IPS-18a (cell line): Measurements from ENCODE around the gene RBAK.
"Not testable (repeated sequence)": the region's sequence is repeated elsewhere in the genome, so short reads cannot be mapped to it uniquely, and the experiment has no call there.

ENCODE experiments used
- H3K27ac ChIP-seq: one replicate; pipeline ENCODE4 v1.5.1; 2013; ENCODE audit warnings: low read length
- H3K27me3 ChIP-seq: one replicate; pipeline ENCODE4 v1.6.1; 2013; ENCODE audit warnings: mild to moderate bottlenecking, low read length; ENCODE audit not compliant: control insufficient read depth, insufficient read depth
- H3K36me3 ChIP-seq: one replicate; pipeline ENCODE4 v1.6.1; 2013; ENCODE audit warnings: low read depth, low read length; ENCODE audit not compliant: control insufficient read depth
- H3K4me1 ChIP-seq: one replicate; pipeline ENCODE4 v1.6.1; 2013; ENCODE audit warnings: low read depth, low read length; ENCODE audit not compliant: control insufficient read depth
- H3K4me3 ChIP-seq: one replicate; pipeline ENCODE4 v1.5.1; 2013; ENCODE audit warnings: low read length
- H3K9ac ChIP-seq: one replicate; pipeline ENCODE4 v1.6.1; 2013; ENCODE audit warnings: mild to moderate bottlenecking, low read length, moderate library complexity
- H3K9me3 ChIP-seq: one replicate; pipeline ENCODE4 v1.6.1; 2013; ENCODE audit warnings: low read depth, low read length; ENCODE audit not compliant: control insufficient read depth

The RBAK gene

GRCh38 chr7:5053175-5053574, 7.5 kb downstream of the RBAK start:
- H3K9me3 ChIP-seq = peaks cover 14% of the 10 kb centered on the region
- no peak overlapping the region for H3K27ac ChIP-seq
- H3K4me1 ChIP-seq = no peaks in the 10 kb centered on the region
- H3K27me3 ChIP-seq = no peaks in the 10 kb centered on the region
- H3K4me3 ChIP-seq = no peak overlapping the region
- H3K9ac ChIP-seq = no peak overlapping the region
- H3K36me3 ChIP-seq = peaks cover 44% of the 10 kb centered on the region

GRCh38 chr7:5063698-5064097, 18.0 kb downstream of the RBAK start:
- Histone ChIP-seq H3K27ac (no peak overlapping the region), H3K4me3 (no peak overlapping the region), H3K9ac (no peak overlapping the region), H3K36me3 (peaks cover 68% of the 10 kb centered on the region), H3K9me3 (peaks cover 96% of the 10 kb centered on the region), H3K4me1 (no peaks in the 10 kb centered on the region), H3K27me3 (no peaks in the 10 kb centered on the region)

GRCh38 chr7:5064391-5065106, 18.9 kb downstream of the RBAK start:
- Histone ChIP-seq H3K27ac (no peak overlapping the region), H3K4me1 (no peaks in the 10 kb centered on the region), H3K4me3 (peak overlapping the region; percentile 42), H3K9me3 (peaks cover 94% of the 10 kb centered on the region), H3K27me3 (no peaks in the 10 kb centered on the region), H3K36me3 (peaks cover 60% of the 10 kb centered on the region), H3K9ac (no peak overlapping the region)

DNA sequence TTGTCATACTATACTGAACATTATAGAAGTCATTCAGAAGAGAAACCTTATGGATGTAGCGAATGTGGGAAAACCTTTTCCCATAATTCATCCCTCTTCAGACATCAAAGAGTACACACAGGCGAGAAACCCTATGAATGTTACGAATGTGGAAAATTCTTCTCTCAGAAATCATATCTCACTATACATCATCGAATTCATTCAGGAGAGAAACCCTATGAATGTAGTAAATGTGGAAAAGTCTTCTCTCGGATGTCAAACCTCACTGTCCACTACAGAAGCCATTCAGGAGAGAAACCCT, 19.4 kb downstream of the RBAK start:
- no peak overlapping the region for H3K27ac ChIP-seq
- H3K9me3 ChIP-seq = peaks cover 89% of the 10 kb centered on the region
- no peaks in the 10 kb centered on the region for H3K4me1 ChIP-seq
- no peaks in the 10 kb centered on the region for H3K27me3 ChIP-seq
- H3K36me3 ChIP-seq = peaks cover 55% of the 10 kb centered on the region
- peak overlapping the region; percentile 42 for H3K4me3 ChIP-seq
- H3K9ac ChIP-seq = no peak overlapping the region

- Histone ChIP-seq H3K27ac (no peak overlapping the region), H3K4me1 (no peaks in the 10 kb centered on the region), H3K36me3 (peaks cover 26% of the 10 kb centered on the region), H3K9ac (no peak overlapping the region), H3K27me3 (no peaks in the 10 kb centered on the region), H3K9me3 (peaks cover 63% of the 10 kb centered on the region), H3K4me3 (no peak overlapping the region)
Measured at GRCh38 chr7:5068521-5068920, 22.9 kb downstream of the RBAK start.

GRCh38 chr7:5070206-5070605, 24.5 kb downstream of the RBAK start:
- no peak overlapping the region for H3K4me3 ChIP-seq
- H3K36me3 ChIP-seq = peaks cover 9% of the 10 kb centered on the region
- no peak overlapping the region for H3K9ac ChIP-seq
- H3K4me1 ChIP-seq = no peaks in the 10 kb centered on the region
- no peaks in the 10 kb centered on the region for H3K27me3 ChIP-seq
- no peak overlapping the region for H3K27ac ChIP-seq
- peaks cover 46% of the 10 kb centered on the region for H3K9me3 ChIP-seq

DNA sequence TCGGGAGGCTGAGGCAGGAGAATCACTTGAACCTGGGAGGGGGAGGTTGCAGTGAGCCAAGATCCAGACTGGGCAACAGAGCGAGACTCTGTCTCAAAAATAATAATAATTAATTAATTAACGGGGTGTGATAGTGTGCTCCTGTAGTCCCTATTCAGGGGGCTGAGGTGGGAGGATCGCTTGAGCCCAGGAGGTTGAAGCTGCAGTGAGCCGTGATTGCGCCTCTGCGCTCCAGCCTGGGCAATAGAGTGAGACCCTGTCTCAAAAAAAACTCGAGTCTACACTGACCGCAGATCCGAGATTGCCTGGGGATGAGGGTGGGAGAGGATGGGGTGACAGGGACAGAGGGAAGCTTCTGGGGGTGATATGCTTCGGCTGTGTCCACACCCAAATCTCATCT, 29.5 kb downstream of the RBAK start:
- not testable (repeated sequence) for H3K4me3 ChIP-seq, H3K36me3 ChIP-seq, H3K27ac ChIP-seq, H3K4me1 ChIP-seq, H3K27me3 ChIP-seq, H3K9me3 ChIP-seq, H3K9ac ChIP-seq

GRCh38 chr7:5077740-5078139, 32.1 kb downstream of the RBAK start:
- Histone ChIP-seq H3K27ac (no peak overlapping the region), H3K27me3 (no peaks in the 10 kb centered on the region), H3K4me3 (no peak overlapping the region), H3K4me1 (no peaks in the 10 kb centered on the region), H3K36me3 (no peaks in the 10 kb centered on the region), H3K9me3 (no peaks in the 10 kb centered on the region), H3K9ac (no peak overlapping the region)

GRCh38 chr7:5082806-5083205, 37.1 kb downstream of the RBAK start:
- peaks cover 6% of the 10 kb centered on the region for H3K27me3 ChIP-seq
- no peak overlapping the region for H3K4me3 ChIP-seq
- no peak overlapping the region for H3K9ac ChIP-seq
- no peaks in the 10 kb centered on the region for H3K36me3 ChIP-seq
- no peaks in the 10 kb centered on the region for H3K9me3 ChIP-seq
- H3K27ac ChIP-seq = no peak overlapping the region
- no peaks in the 10 kb centered on the region for H3K4me1 ChIP-seq

DNA sequence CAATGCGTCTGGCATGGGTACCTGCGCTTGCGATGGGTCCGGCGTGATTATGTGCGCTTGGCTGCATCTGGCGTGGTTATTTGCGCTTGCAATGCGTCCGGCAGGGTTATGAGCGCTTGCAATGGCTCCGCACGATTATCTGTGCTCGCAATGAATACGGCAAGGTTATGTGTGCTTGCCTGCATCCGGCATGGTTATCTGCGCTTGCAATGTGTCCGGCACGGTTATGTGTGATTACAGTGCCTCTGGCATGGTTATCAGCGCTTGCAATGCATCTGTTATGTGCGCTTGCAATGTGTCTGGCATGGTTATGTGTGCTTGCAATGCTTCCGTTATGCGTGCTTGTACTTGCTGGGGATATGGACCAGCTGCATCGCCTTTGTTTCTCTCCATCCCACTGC, 37.7 kb downstream of the RBAK start:
- Histone ChIP-seq H3K27me3 (peaks cover 6% of the 10 kb centered on the region), H3K9me3 (no peaks in the 10 kb centered on the region), H3K4me3 (no peak overlapping the region), H3K27ac (no peak overlapping the region), H3K4me1 (no peaks in the 10 kb centered on the region), H3K36me3 (no peaks in the 10 kb centered on the region), H3K9ac (no peak overlapping the region)

DNA sequence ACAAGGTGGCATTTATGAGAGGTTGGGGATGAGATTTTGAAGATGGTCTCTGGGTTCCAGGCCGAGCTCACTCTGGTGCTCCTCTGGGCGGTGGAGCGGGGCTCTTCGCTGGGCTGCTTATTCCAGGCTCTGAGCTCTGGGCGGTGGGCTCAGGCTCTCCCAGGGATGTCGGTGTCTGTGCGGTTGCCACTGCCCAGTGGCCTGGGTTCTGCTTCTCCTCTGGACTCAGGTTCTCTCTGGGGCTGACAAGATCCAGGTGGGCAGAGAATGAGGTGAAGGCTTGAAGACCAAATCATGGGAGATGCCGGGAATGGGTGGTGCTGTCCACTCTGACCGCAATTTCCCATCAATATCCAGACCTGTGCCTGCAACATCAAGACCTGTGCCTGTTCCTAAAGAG, 40.6 kb downstream of the RBAK start:
- H3K4me1 ChIP-seq = no peaks in the 10 kb centered on the region
- H3K27me3 ChIP-seq = peaks cover 6% of the 10 kb centered on the region
- H3K9ac ChIP-seq = no peak overlapping the region
- H3K27ac ChIP-seq = no peak overlapping the region
- no peak overlapping the region for H3K4me3 ChIP-seq
- H3K9me3 ChIP-seq = no peaks in the 10 kb centered on the region
- no peaks in the 10 kb centered on the region for H3K36me3 ChIP-seq

GRCh38 chr7:5088228-5088833, 42.7 kb downstream of the RBAK start:
- not testable (repeated sequence) for H3K27me3 ChIP-seq, H3K36me3 ChIP-seq, H3K27ac ChIP-seq, H3K9ac ChIP-seq, H3K4me3 ChIP-seq, H3K9me3 ChIP-seq, H3K4me1 ChIP-seq
